Measurements from ENCODE around the gene PARD3.

DNA sequence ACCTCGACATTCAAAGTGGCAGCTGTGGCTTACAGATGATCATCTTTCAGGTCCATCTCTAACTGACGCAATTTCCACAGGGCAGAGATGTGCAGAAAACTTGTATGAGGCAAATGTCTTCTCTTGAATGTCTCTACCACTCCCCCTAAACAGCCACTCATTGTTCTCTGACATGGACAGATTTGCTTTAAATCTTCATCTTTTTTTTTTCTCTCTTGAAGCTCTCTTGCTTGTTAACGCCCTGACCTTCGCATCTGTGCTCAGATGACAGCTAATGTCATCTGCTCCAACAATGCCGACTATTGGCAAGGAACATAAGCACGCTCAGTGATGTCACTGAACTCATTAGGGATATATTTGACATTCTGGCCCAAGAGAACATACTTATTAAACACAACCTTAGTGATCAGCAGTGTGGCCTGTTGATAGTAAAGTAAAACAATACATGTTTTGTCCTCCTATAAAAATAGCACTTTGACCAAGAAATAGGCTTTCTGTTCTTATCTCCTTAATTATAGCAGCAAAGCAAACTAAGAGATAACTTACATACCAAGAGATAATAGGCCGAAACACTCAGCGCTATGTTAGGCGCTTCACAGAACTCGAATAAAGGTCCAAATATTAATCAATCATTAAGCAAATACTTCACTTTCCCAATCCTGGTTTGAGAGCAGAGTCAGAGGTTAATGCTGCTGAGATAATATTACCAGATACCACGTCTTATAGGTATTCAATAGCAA is 583.5 kb downstream of the PARD3 start:
- TF ChIP-seq SP1 (IDR thresholded peaks at IDR 0.05) (no peak), FOXM1 (IDR thresholded peaks at IDR 0.05; ENCODE audit: borderline replicate concordance) (no peak), BHLHE40 (IDR thresholded peaks at IDR 0.05; ENCODE audit: borderline replicate concordance) (no peak), ARNT (IDR thresholded peaks at IDR 0.05) (no peak), TARDBP (IDR thresholded peaks at IDR 0.05) (no peak), NFRKB (IDR thresholded peaks at IDR 0.05) (no peak), HDGF (IDR thresholded peaks at IDR 0.05; ENCODE audit: borderline replicate concordance) (no peak), CTBP1 (IDR thresholded peaks at IDR 0.05; ENCODE audit: borderline replicate concordance) (no peak), ELF4 (IDR thresholded peaks at IDR 0.05) (no peak), LEF1 (IDR thresholded peaks at IDR 0.05; ENCODE audit: borderline replicate concordance) (no peak), ZNF384 (IDR thresholded peaks at IDR 0.05) (no peak), FOXK2 (IDR thresholded peaks at IDR 0.05) (no peak)
- TF ChIP-seq, protein P1, sequence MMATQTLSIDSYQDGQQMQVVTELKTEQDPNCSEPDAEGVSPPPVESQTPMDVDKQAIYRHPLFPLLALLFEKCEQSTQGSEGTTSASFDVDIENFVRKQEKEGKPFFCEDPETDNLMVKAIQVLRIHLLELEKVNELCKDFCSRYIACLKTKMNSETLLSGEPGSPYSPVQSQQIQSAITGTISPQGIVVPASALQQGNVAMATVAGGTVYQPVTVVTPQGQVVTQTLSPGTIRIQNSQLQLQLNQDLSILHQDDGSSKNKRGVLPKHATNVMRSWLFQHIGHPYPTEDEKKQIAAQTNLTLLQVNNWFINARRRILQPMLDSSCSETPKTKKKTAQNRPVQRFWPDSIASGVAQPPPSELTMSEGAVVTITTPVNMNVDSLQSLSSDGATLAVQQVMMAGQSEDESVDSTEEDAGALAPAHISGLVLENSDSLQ (IDR thresholded peaks at IDR 0.05), result no peak
